GM10847 (cell line): ENCODE results near the gene MYOM1.

Experiments
- POLR2A ChIP-seq: IDR thresholded peaks from 2 replicates; pipeline ENCODE4 v1.6.1; 2011; ENCODE audit not compliant: insufficient read length; ENCODE audit errors: extremely low read depth

MYOM1 gene

GRCh38 chr18:3044931-3045698, 174.7 kb downstream of the MYOM1 start:
- no peak for TF ChIP-seq POLR2A

GRCh38 chr18:3042379-3042778, 177.4 kb downstream of the MYOM1 start:
- no peak for TF ChIP-seq POLR2A

DNA sequence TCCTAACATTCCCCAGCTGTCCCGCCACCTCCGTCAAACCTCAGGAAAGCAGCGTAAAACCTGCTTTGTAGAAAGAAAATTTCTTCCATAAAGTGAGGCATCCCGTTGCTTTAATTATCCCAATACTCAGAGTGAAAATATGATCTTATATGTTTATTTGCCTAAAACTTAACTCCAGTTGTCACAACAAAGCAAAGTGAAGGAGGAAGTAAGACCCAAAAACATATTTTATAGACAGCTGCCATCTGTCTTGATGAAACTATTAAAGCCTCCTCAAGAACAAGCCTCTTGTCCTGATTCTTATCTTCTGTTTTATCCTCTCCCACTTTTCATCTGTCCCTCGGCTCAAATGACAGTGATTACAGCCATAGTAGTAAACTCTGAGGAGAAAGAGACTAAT, 177.9 kb downstream of the MYOM1 start:
- no peak for TF ChIP-seq POLR2A

GRCh38 chr18:3040881-3041280, 178.9 kb downstream of the MYOM1 start:
- no peak for TF ChIP-seq POLR2A

- TF ChIP-seq POLR2A, result no peak
Observed at GRCh38 chr18:3040173-3040572, 179.6 kb downstream of the MYOM1 start.

DNA sequence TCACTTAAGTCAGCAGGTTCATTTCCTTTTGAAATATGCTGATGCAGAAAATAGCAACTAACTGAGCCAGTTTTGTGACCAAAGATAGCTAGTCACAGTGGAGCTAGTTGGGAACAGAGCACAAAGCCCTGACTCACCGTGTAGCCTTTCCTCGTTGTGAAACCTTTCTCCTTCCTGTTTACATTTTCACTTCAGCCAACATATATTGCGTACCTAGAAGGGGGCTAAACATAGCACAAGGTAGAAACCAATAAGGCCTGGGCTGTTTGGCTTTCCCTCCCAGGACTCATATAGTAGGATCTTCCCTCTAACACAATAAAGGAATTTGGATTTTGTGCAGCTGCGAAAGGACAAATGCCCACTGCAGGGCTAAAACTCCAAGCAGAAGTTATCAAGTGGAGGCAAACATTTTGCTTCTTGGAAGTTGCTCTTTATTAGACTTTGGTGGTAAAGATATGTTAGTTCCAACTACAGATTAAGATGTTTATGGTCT, 182.3 kb downstream of the MYOM1 start:
- no peak for TF ChIP-seq POLR2A

DNA sequence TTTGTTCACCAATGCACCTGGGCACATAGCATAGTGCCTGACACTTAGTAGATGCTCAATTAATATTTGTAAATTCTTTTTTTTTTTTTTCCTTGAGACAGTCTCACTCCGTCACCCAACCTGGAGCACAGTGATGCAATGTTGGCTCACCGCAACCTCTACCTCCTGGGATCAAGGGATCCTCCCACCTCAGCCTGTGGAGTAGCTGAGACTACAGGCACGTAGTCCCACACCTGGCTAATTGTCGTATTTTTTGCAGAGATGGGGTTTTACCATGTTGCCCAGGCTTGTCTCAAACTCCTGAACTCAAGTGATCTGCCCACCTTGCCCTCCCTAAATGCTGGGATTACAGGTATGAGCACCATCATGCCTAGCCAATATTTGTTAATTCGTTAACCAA, 183.7 kb downstream of the MYOM1 start:
- TF ChIP-seq POLR2A, result no peak

- TF ChIP-seq POLR2A, result no peak
Observed at GRCh38 chr18:3035635-3036034, 184.1 kb downstream of the MYOM1 start.

GRCh38 chr18:3032721-3033120, 187.0 kb downstream of the MYOM1 start:
- TF ChIP-seq POLR2A, result no peak

DNA sequence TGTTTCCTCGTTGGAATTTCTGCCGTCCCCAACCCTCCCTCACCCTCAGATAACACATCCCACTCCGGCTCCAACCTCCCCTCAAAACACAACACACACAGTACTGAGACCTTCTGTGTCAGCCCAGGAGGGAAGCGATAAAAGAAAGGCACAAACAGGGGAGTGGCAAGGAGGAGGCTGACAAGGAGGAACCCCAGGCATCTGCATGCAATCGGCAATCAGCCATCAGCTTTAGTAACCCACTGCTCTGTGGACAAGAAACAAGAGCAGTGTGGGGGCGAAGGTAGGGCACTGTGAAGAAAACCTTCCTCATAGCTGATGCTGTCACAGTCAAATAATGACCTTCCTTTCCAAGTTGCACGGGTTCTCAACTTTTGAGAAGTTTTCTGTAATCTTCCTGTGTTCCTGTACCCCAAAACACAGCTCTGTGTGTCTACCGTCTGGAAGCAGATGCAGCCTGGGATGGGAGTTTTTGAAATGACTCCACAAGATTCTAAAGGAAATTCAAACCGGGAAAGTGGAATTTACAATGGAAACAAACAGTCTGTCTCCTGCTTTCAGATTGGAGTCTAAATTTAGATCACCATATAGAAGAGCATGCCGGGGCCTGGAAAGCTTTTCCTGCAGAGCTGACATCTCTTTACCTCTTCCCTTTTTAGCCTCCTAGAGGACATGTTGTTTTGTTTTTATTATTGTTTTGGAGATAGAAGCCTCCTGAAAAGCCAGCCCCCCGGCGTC, 190.4 kb downstream of the MYOM1 start:
- TF ChIP-seq POLR2A, result no peak

- no peak for TF ChIP-seq POLR2A
Observed at GRCh38 chr18:3027370-3027891, 192.3 kb downstream of the MYOM1 start.

- no peak for TF ChIP-seq POLR2A
Observed at GRCh38 chr18:3025544-3025943, 194.2 kb downstream of the MYOM1 start.
